ENCODE results near the gene HOXC4.

GRCh38 chr12:54008260-54008552 is 45.4 kb upstream of the HOXC4 start:
- TF ChIP-seq CTCF (IDR thresholded peaks at IDR 0.05; ENCODE audit: insufficient read depth, low read depth, low read length), result no peak
- no peak for TF ChIP-seq EZH2 (IDR thresholded peaks at IDR 0.05; ENCODE audit: insufficient read depth, low read length)
